Duodenal mucosa (tissue), 2 donors: Measurements from ENCODE around the gene ARNT2.

Experiments used
- H3K27ac ChIP-seq: one replicate; pipeline ENCODE4 v1.7.0; 2013; ENCODE audit warnings: low read depth, low read length
- H3K27me3 ChIP-seq, 2 donors: one replicate each; pipeline ENCODE4 v1.7.0; 2013; ENCODE audit warnings: low read length in 2 of 2, control low read depth in 1 of 2; ENCODE audit not compliant: insufficient read depth in 2 of 2, control insufficient read depth in 1 of 2
- H3K36me3 ChIP-seq, 2 donors: one replicate each; pipeline ENCODE4 v1.7.0; 2013; ENCODE audit warnings: low read length in 2 of 2, control low read depth in 1 of 2; ENCODE audit not compliant: insufficient read depth in 2 of 2, control insufficient read depth in 1 of 2
- H3K4me1 ChIP-seq, 2 donors: one replicate each; pipeline ENCODE4 v1.7.0; 2013; ENCODE audit warnings: low read length in 2 of 2, control low read depth in 1 of 2; ENCODE audit not compliant: insufficient read depth in 2 of 2, control insufficient read depth in 1 of 2
- H3K4me3 ChIP-seq, 2 donors: one replicate each; pipeline ENCODE4 v1.7.0; 2013; ENCODE audit warnings: low read length in 2 of 2, low read depth in 1 of 2
- H3K9ac ChIP-seq, 2 donors: one replicate each; pipeline ENCODE4 v1.7.0; 2013; ENCODE audit warnings: low read length in 2 of 2, low read depth in 1 of 2
- H3K9me3 ChIP-seq, 2 donors: one replicate each; pipeline ENCODE4 v1.7.0; 2013; ENCODE audit warnings: low read length in 2 of 2, control low read depth in 1 of 2; ENCODE audit not compliant: control insufficient read depth in 1 of 2

The ARNT2 gene

DNA sequence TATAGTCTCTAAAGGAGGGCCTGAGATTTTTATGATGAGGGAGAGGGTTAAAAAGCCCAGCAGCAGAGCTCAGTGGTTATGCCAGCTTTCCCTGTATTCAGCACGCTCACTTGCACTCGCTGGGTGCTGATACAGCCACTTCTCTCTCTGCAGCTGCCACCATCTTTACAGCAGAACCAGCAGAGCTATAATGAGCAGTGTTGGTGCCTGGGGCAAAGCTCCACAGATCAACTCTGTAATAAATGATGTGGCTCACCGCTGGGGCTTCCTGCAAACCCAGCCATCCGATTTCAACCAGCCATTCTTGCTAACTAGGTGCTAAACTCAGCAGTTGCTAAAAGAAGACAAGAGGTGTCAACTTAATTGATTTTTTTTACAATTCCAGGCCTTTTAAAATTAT lies 48.0 kb downstream of the ARNT2 start:
- peaks cover 3 to 11% of the 10 kb centered on the region in 2 donors for H3K4me1 ChIP-seq
- H3K36me3 ChIP-seq, result no peaks in the 10 kb centered on the region
- H3K4me3 ChIP-seq, result no peak overlapping the region
- H3K9ac ChIP-seq, result no peak overlapping the region
- H3K27ac ChIP-seq, result no peak overlapping the region
- no peaks in the 10 kb centered on the region for H3K9me3 ChIP-seq
- H3K27me3 ChIP-seq, result peaks cover 5 to 6% of the 10 kb centered on the region in 2 donors

DNA sequence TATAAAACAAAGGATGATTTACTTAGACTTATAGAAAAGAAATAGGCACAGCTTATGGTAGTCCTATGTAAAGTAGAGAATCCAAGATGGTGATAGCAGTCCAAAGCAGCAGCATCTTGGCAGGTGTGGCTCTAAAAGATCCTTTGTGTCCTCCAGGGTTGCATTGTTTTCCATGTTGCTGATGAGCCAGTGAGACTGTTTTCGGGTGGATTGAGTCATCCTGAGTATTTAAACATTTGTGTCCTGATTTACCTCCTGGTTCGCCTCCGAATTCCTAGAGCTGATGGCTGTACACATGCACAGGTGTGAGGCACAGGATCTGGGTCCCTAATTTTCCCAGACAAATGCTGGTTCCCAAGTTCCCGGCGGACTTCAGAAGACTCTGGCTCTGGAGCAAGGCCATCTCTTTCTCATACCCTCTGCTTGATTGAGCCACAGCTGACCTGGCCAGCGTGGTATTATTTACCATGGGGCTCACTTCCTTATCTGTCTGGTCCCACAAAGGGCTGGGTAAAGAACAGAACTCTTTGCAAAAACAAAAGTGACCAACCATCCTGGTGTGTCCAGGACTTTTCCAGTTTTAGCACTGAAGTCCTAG lies 51.0 kb downstream of the ARNT2 start:
- H3K9ac ChIP-seq, result no peak overlapping the region
- no peak overlapping the region for H3K27ac ChIP-seq
- peaks cover 2 to 10% of the 10 kb centered on the region in 2 donors for H3K4me1 ChIP-seq
- no peaks in the 10 kb centered on the region for H3K36me3 ChIP-seq
- H3K27me3 ChIP-seq, result peaks cover 5 to 6% of the 10 kb centered on the region in 2 donors
- H3K9me3 ChIP-seq, result no peaks in the 10 kb centered on the region
- no peak overlapping the region for H3K4me3 ChIP-seq

DNA sequence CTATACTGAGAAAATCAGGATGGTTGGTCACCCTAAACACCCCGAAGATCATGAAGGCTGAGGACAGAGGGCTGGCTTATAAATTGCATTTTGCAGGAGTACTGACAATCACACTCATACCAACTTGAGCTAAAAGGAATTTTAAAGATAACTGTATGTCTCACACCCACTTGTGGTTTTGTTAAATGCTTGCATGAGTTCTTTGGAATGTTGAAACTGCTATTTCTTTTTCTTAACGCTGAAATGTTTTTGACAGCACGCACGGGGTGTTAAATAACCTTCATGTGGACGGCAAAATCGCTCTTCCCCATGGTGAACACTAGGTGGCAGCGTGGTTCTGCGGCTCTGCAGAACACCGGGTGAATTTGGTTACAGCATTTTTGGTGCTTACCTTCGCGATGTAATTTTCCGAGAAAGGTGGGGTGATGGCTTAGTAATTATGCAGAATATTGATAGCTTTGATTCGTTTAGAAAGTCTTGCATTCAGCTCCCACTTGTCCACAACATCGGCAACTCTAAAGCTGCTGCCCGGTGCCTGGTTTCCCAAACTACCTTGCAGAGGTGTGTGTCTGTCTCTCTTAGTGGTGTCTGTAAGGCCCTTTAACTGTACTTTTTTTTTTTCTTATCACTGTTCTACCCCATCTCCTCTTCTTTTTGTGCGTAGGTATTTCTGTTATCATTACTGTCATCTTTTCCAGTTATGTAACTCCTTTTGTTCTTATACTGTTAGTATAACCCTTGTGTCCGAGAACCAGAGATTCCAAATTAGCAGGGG lies 51.7 kb downstream of the ARNT2 start:
- no peaks in the 10 kb centered on the region for H3K9me3 ChIP-seq
- H3K27ac ChIP-seq, result no peak overlapping the region
- no peak overlapping the region for H3K9ac ChIP-seq
- peaks cover 5 to 6% of the 10 kb centered on the region in 2 donors for H3K27me3 ChIP-seq
- peaks cover 0 to 4% of the 10 kb centered on the region in 2 donors for H3K4me1 ChIP-seq
- no peaks in the 10 kb centered on the region for H3K36me3 ChIP-seq
- H3K4me3 ChIP-seq, result no peak overlapping the region

DNA sequence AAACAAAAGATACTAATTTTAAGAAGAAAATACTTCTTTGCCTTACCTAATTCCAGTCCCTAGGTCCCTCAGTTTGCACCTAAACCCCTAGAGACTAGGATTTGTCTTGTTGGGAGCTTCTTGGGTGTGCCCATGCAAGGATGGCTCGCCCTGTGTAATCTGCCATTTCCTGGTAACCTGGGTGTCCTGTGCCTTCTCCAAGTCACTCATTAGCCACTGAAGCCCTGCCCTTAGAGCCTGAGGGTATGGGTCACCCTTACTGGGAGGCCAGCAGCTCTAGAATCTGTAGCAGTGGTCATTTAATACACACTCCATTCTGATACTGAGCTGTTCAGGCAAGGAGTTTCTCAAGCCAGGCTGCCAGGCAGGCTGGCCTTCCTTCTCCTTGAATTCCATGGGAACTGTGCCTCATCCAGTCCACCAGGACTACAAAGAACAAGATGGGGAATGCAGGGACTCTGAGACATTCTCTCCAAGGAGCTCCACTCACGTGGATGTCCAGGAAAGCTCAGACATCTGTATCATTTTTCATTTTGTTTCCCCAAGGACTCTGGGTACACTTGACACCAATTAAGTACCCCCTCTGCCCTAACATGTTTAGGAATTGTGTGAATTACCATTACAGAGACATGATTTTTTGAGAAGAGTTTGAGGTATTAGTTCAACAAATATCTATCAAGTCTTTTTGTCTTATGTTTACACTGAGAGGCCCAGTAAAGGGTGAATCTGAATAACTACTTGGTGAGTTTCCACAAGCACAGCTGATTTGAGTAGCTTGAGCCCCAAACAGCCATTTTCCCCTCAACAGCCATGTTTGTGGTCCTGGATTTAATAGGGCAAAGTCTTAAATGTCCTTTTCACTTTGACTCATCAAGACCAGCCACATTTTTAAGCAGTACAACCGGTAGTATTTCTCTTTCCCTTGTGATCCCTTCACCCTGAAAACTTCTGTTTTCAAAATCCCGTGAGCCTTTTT lies 52.6 kb downstream of the ARNT2 start:
- H3K4me3 ChIP-seq, result no peak overlapping the region
- no peaks in the 10 kb centered on the region for H3K36me3 ChIP-seq

DNA sequence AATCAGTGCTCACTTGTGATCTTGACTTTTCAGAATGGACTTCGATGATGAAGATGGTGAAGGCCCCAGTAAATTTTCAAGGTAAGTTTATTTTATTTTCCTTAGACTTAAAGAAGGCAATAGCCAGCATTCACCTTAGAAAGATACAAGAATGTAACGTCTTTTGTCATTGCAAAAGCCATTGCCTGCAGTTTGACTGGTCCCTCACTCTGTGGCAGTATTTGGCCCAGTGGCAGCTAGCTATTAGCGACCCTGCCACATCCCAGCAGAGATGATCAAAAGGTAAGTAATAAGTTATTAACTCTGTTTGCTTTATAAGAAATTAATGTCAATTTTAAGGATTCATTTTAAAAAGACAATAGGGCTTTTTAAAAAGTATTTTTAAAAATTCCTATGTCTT lies 53.7 kb downstream of the ARNT2 start:
- Histone ChIP-seq H3K9me3 (no peaks in the 10 kb centered on the region), H3K4me3 (no peak overlapping the region), H3K9ac (no peak overlapping the region), H3K4me1 (peaks cover 0 to 4% of the 10 kb centered on the region in 2 donors), H3K36me3 (no peaks in the 10 kb centered on the region), H3K27me3 (peaks cover 5 to 6% of the 10 kb centered on the region in 2 donors), H3K27ac (no peak overlapping the region)

More for the DNA sequence above, 52.6 kb downstream of the ARNT2 start:
- Histone ChIP-seq H3K4me1 (peaks cover 0 to 4% of the 10 kb centered on the region in 2 donors), H3K9ac (no peak overlapping the region), H3K9me3 (no peaks in the 10 kb centered on the region), H3K27ac (no peak overlapping the region), H3K27me3 (peaks cover 5 to 6% of the 10 kb centered on the region in 2 donors)

DNA sequence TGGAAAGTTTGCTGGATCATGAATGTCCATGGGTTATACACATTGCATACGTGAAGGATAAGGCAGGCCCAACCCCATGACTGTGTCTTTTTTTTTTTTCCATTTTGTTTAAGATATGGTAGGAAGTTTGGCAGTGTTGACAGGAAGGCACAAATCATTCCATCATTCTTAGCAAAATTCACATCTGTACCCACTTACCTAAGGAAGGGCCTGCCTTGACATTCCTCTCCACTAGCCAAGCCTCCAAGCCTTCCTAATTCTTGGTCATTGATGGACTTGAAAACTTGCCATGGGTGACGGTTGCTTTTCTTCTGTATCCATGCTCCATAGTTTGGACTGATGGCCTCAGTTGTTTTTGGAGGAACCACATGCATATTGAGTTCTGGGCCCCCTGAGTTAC lies 54.4 kb downstream of the ARNT2 start:
- no peak overlapping the region for H3K9ac ChIP-seq
- H3K4me1 ChIP-seq, result peaks cover 0 to 4% of the 10 kb centered on the region in 2 donors
- H3K27me3 ChIP-seq, result peaks cover 4 to 5% of the 10 kb centered on the region in 2 donors
- no peaks in the 10 kb centered on the region for H3K36me3 ChIP-seq
- H3K27ac ChIP-seq, result no peak overlapping the region
- H3K9me3 ChIP-seq, result no peaks in the 10 kb centered on the region
- no peak overlapping the region for H3K4me3 ChIP-seq

DNA sequence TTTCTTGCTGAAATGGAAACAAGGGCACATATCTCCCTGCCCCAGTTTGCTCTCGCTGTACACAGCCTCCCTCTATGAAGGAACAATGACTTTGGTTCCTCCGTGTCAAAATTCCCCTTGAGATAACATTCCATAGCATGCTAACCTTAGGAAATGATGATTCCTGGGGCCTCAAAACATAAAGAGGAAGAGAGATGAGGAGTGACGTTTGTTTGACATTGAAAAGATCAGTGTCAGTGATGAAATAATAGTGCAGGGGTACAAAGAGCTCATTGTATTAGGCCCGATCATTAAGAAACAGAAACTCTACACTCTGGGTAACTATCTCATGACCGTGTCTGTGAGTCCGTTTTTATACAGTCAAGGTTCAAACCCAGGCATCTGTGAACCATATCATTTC lies 55.2 kb downstream of the ARNT2 start:
- H3K27me3 ChIP-seq, result peaks cover 0 to 5% of the 10 kb centered on the region in 2 donors
- no peak overlapping the region for H3K27ac ChIP-seq
- no peak overlapping the region for H3K9ac ChIP-seq
- no peak overlapping the region for H3K4me3 ChIP-seq
- H3K9me3 ChIP-seq, result no peaks in the 10 kb centered on the region
- H3K4me1 ChIP-seq, result peaks cover 0 to 4% of the 10 kb centered on the region in 2 donors
- no peaks in the 10 kb centered on the region for H3K36me3 ChIP-seq

DNA sequence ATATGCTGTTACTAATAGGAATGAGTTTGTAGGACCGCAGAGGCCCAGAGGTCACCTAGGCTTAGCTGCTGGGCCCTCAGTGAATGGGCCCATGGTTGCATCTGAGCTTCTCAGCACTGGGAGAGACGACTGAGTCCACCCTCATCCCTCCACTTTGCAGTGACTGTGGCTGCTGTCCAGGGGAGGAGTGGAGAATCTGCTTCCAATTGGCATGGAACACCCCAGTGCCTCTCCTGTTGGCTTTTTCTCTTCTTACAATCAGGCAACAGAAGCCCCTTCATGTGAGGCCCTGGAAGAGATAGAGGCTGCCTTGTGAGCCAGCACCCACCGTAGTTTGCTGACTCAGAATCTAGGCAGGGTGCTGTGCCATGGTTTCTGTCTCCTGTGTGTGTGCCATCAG lies 55.6 kb downstream of the ARNT2 start:
- H3K27ac ChIP-seq, result no peak overlapping the region
- no peaks in the 10 kb centered on the region for H3K36me3 ChIP-seq
- no peaks in the 10 kb centered on the region for H3K9me3 ChIP-seq
- H3K9ac ChIP-seq, result no peak overlapping the region
- peaks cover 0 to 5% of the 10 kb centered on the region in 2 donors for H3K27me3 ChIP-seq
- H3K4me3 ChIP-seq, result no peak overlapping the region
- H3K4me1 ChIP-seq, result peaks cover 0 to 4% of the 10 kb centered on the region in 2 donors

DNA sequence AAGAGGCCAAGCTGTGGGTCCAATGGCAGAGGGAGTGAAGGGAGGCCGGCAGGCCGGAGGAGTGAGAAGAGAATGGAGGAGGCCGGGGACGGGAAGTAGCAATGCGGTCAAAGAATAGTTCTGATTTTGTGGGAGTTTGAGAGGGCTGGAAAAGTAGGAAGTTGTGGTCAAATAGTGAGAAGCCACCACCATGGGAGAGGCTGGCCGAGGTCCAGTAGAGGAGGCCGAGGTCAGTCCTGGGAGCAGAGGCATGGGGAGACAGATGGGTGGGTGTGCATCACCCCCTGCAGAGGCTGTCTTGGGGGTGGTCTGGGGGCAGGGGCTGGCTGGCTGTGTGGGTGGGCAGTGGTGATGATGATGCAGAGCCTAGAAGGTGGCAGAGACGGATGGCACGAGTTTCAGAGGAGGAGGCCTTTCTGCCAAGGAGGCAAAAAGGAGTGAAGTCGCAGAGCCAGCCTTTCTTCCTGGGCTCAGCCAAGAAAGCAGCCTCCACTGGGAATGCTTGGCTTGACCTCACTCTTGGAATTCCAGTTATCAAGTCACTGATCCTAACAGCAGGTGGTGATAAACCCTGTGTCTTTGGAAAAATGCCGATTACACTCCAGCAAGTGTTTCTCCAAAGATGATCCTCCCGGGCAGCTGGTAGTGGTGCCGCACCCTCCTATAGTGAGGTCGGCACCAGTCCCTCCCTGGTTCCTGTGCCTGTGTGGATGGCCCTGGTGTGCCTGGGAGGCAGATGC lies 57.3 kb downstream of the ARNT2 start:
- H3K4me3 ChIP-seq, result no peak overlapping the region
- H3K9me3 ChIP-seq, result no peaks in the 10 kb centered on the region
- no peaks in the 10 kb centered on the region for H3K36me3 ChIP-seq
- H3K4me1 ChIP-seq, result no peaks in the 10 kb centered on the region
- H3K27ac ChIP-seq, result no peak overlapping the region
- H3K27me3 ChIP-seq, result peaks cover 0 to 2% of the 10 kb centered on the region in 2 donors
- H3K9ac ChIP-seq, result no peak overlapping the region
